NT2/D1 (cell line): ENCODE data around the gene DUSP21.
"Not testable (repeated sequence)": the region's sequence is repeated elsewhere in the genome, so short reads cannot be mapped to it uniquely, and the experiment has no call there.

Experiments
- DNase-seq: peaks from one replicate; pipeline ENCODE4 v3.0.0-alpha.2; 2011; ENCODE audit warnings: low read depth, low spot score
- H3K27me3 ChIP-seq: 2 replicates; pipeline ENCODE4 v1.6.0; 2011; ENCODE audit warnings: mild to moderate bottlenecking; ENCODE audit not compliant: insufficient read length, insufficient read depth
- H3K36me3 ChIP-seq: 2 replicates; pipeline ENCODE4 v1.6.1; 2011; ENCODE audit warnings: mild to moderate bottlenecking, low read length, mixed read lengths; ENCODE audit not compliant: insufficient read depth, insufficient read length
- H3K4me1 ChIP-seq: 2 replicates; pipeline ENCODE4 v1.5.1; 2011; ENCODE audit not compliant: insufficient read depth, insufficient read length
- H3K4me3 ChIP-seq: 2 replicates; pipeline ENCODE4 v1.5.1; 2011; ENCODE audit warnings: low read depth; ENCODE audit not compliant: insufficient read length
- H3K9ac ChIP-seq: 2 replicates; pipeline ENCODE4 v1.6.0; 2011; ENCODE audit warnings: low read depth; ENCODE audit not compliant: insufficient read length
- H3K9me3 ChIP-seq: 2 replicates; pipeline ENCODE4 v1.5.1; 2011; ENCODE audit warnings: mild to moderate bottlenecking, low read length; ENCODE audit not compliant: insufficient read depth
- SUZ12 ChIP-seq: IDR thresholded peaks from 2 replicates; pipeline ENCODE4 v1.6.1; 2011; ENCODE audit not compliant: insufficient read length, insufficient read depth; ENCODE audit errors: extremely low read depth
- YY1 ChIP-seq: IDR thresholded peaks from 2 replicates; pipeline ENCODE4 v1.6.1; 2011; ENCODE audit not compliant: insufficient read length, insufficient read depth
- ZNF274 ChIP-seq: IDR thresholded peaks from 2 replicates; pipeline ENCODE4 v1.6.1; 2011; ENCODE audit warnings: mild to moderate bottlenecking, low read depth, low read length

The DUSP21 gene

DNA sequence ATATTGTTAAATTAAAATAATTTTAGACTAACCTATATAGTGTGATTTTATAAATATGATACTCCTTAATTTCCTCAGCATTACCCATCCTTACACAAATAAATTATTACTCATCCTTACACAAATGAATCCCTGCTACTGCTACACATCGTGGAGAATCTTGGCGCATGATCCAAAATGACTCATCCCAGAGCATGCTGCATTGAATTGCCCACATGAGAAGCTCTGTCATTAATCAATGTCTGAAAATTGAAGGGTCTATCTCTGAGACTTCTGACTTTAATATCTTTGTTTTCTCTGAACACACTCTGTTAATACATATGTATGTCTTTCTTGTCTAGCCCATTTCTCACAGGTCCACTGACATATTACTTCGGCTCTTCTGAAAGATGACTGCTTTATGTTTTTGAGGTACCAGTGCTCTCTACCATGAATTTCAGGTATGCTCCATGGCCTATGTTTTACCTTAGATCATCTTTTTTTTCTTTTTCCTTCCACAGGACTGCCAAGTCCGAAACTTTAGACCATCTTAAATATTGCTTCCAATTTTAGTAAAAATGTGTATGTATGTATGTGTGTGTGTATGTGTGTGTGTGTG is 15.7 kb upstream of the DUSP21 start:
- Histone ChIP-seq H3K9me3 (no peaks in the 10 kb centered on the region; the same call in 1 of the 2 replicates), H3K36me3 (no peaks in the 10 kb centered on the region), H3K4me1 (no peaks in the 10 kb centered on the region), H3K9ac (no peak overlapping the region), H3K4me3 (no peak overlapping the region), H3K27me3 (no peaks in the 10 kb centered on the region)
- TF ChIP-seq ZNF274 = no peak
- no peak for TF ChIP-seq YY1
- no peak for TF ChIP-seq SUZ12
- DNase-seq = no peak

DNA sequence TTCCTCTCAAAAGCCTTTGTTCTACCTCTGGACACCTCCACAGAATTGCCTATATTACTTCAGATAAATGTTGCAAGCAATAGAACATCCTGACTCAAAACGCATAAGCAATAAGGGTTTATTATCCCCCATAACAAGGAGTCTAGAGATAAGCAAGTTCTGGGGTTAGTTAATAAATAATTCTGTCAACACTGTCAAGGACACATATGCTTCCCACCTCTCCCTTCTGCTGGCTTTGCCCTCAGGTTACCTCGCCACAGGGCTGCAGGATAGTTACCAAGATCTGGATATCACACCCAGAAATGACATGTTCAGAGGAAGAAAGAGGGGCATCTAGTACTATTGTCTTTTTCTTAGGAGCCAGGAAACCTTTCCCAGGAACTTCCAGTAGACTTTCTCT is 14.0 kb upstream of the DUSP21 start:
- Histone ChIP-seq H3K9ac (no peak overlapping the region), H3K4me1 (no peaks in the 10 kb centered on the region), H3K9me3 (no peaks in the 10 kb centered on the region), H3K4me3 (no peak overlapping the region), H3K36me3 (no peaks in the 10 kb centered on the region), H3K27me3 (no peaks in the 10 kb centered on the region)
- TF ChIP-seq SUZ12 (no peak), YY1 (no peak), ZNF274 (no peak)
- no peak for DNase-seq

DNA sequence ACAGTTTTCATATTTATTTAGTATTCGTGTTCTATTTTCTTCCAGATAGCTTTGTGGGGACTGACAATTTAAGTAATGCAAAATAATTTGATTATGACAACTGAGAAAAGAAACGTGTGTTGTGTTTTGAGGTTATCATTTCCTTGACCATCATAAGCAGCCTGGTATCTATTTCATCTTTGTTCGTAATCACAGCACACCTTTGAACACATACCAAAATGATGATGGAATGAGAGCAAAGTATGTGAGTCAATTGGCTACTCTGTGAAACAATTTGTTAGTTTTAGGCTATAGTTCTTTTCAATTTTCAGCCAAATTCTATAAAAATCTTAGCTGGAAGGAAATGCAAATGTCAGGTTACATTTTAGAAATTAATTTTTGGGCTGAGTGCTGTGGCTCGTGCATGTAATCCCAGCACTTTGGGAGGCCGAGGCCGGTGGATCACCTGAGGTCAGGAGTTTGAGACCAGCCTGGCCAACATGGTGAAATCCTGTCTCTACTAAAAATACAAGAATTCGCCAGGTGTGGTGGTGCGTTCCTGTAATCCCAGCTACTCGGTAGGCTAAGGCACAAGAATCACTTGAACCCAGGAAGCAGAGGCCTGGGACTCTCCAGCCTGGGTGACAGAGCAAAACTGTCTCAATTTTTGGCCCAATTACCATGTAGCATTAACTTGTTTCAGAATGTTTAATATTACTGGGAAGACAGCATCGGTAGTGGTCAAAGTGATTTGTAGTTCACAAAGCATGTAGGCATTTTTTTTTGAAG is 1.1 kb upstream of the DUSP21 start:
- Histone ChIP-seq H3K4me3 (no peak overlapping the region), H3K9ac (no peak overlapping the region), H3K36me3 (no peaks in the 10 kb centered on the region), H3K27me3 (no peaks in the 10 kb centered on the region), H3K9me3 (no peaks in the 10 kb centered on the region), H3K4me1 (no peaks in the 10 kb centered on the region)
- no peak for DNase-seq
- TF ChIP-seq SUZ12 (no peak), YY1 (no peak), ZNF274 (no peak)

DNA sequence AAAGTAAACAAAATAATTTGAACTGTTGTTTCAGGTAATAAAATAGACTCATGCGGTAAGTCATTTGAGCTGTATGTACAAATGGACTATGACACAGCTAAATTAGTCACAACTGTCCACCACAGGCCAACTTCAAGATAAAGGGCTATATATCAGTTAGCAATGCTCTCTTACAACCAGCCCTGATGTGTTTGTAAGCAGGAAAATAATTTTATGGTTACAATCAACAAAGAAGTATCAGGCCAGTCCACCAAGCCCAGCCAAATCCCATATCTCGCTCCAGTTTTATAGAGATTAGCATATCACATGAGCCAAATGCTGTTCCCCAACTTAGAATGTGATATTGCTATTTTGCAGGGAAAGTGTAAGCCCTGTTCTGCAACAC is 511 bp upstream of the DUSP21 start:
- Histone ChIP-seq H3K9me3 (no peaks in the 10 kb centered on the region), H3K9ac (no peak overlapping the region), H3K36me3 (no peaks in the 10 kb centered on the region), H3K4me1 (no peaks in the 10 kb centered on the region), H3K4me3 (no peak overlapping the region), H3K27me3 (no peaks in the 10 kb centered on the region)
- TF ChIP-seq YY1 (no peak), SUZ12 (no peak)
- DNase-seq = no peak

DNA sequence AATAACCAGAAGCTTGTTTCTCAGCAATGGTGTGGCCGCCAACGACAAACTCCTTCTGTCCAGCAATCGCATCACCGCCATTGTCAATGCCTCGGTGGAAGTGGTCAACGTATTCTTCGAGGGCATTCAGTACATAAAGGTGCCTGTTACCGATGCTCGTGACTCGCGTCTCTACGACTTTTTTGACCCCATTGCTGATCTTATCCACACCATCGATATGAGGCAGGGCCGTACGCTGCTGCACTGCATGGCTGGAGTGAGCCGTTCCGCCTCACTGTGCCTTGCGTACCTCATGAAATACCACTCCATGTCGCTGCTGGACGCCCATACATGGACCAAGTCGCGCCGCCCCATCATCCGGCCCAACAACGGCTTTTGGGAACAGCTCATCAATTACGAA is 383 bp downstream of the DUSP21 start:
- DNase-seq = no peak
- H3K36me3 ChIP-seq = no peaks in the 10 kb centered on the region
- H3K9ac ChIP-seq = no peak overlapping the region
- H3K27me3 ChIP-seq = no peaks in the 10 kb centered on the region
- no peak overlapping the region for H3K4me3 ChIP-seq
- no peaks in the 10 kb centered on the region for H3K4me1 ChIP-seq
- H3K9me3 ChIP-seq = no peaks in the 10 kb centered on the region
- TF ChIP-seq SUZ12 (no peak), ZNF274 (no peak), YY1 (no peak)

DNA sequence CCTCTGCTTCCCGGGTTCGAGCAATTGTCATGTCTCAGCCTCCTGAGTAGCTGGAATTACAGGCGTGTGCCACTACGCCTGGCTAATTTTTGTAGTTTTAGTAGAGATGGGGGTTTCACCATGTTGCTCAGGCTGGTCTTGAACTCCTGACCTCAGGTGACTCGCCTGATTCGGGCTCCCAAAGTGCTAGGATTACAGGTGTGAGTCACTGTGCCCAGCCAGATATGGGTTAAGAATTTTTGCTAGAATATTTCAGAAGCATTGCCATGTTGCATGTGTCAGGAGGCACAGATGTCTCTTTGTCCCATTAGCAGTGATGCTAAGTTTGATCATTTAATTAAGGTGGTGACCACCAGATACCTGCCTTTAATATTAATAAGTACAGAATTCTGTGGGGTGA is 7.1 kb downstream of the DUSP21 start:
- H3K9me3 ChIP-seq, H3K36me3 ChIP-seq, H3K4me3 ChIP-seq, H3K4me1 ChIP-seq, H3K9ac ChIP-seq, DNase-seq, H3K27me3 ChIP-seq: not testable (repeated sequence)

DNA sequence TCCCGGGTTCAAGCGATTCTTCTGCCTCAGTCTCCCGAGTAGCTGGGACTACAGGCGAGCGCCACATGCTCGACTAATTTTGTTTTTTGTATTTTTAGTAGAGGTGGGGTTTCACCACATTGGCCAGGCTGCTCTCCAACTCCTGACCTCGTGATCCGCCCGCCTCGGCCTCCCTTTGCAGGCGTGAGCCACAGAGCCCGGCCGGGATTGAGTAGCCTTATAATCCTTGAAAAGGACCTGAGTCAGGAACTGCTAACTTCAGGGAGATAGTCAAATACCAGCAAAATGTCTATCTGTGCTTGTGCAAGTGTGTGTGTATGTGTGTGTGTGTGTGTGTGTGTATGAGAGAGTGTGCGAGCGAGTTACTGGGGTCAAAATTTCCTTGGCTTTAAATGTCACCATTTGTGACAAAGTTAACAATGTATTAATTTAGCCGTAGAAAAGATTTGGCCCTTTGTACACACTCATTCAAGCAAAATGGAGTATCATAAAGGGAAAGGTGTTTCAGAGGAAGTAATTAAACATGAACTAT is 27.4 kb downstream of the DUSP21 start:
- H3K27me3 ChIP-seq = no peaks in the 10 kb centered on the region
- no peaks in the 10 kb centered on the region for H3K36me3 ChIP-seq
- no peak for DNase-seq
- TF ChIP-seq ZNF274 = no peak
- no peak for TF ChIP-seq SUZ12
- no peak for TF ChIP-seq YY1
- H3K9ac ChIP-seq = peak overlapping the region; percentile 57
- H3K9me3 ChIP-seq = no peaks in the 10 kb centered on the region
- peak overlapping the region; percentile 69 for H3K4me3 ChIP-seq
- no peaks in the 10 kb centered on the region for H3K4me1 ChIP-seq
